Uterus (tissue), 2 donors: ENCODE data around the gene IRF2BP1.

ENCODE experiments used
- CTCF ChIP-seq, 4 experiments: fragments of 200-600 bp in 2 of 4; fragments of 450-650 bp in 2 of 4; sonication (generic) in 2 of 4; IDR thresholded peaks; one replicate each; pipeline ENCODE4 v1.5.1; 2016 to 2019; ENCODE audit warnings: antibody characterized with exemption in 4 of 4, mild to moderate bottlenecking in 2 of 4, moderate library complexity in 1 of 4
- POLR2A ChIP-seq, 2 donors: fragments of 450-650 bp; IDR thresholded peaks; one replicate each; pipeline ENCODE4 v1.6.1; 2016; ENCODE audit warnings: antibody characterized with exemption in 2 of 2, mild to moderate bottlenecking in 1 of 2, moderate library complexity in 1 of 2

- no peak for TF ChIP-seq CTCF (IDR thresholded peaks at IDR 0.05)
- no peak for TF ChIP-seq POLR2A (IDR thresholded peaks at IDR 0.05)
Observed at GRCh38 chr19:45920458-45920857, 34.5 kb upstream of the IRF2BP1 start.
